ENCODE results near the gene RARRES2. TPM values are rescaled to one million over a fixed set of nuclear protein-coding genes. Genes with fewer than 3 reads are reported as not detected.

RARRES2 gene
- total RNA-seq, 1 donor from 2014 or later = 0.86 TPM

DNA sequence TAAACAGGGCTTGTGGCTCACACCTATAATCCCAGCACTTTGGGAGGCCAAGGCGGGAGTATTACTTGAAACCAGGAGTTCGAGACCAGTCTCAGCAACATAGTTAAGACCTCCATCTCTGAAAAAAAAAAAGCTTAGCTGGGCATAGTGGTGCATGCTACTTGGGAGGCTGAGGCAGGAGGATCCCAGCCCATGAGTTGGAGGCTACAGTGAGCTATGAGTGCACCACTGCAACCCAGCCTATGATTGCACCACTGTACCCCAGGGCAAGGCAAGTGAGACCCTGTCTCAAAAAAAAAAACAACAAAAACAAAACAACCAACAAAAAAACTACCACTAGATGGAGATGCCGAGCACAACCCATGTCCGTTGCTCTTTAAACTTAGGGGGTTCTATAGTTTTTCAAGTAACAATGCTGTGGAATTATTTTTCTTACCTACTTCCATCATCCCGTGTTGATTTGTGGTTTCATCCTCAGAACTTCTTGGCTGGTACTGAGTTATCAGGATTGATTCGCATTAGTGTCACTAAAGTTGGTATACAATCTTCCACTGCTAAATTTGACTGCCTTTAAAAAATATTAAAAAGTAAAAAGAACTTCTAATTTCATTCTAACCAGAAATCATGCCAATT is 15.0 kb upstream of the RARRES2 start:
- no peaks in the 10 kb centered on the region for H3K36me3 Mint-ChIP-seq (ENCODE audit: unreplicated experiment)
- H3K27ac Mint-ChIP-seq (ENCODE audit: unreplicated experiment) = no peak overlapping the region
- H3K4me3 Mint-ChIP-seq (ENCODE audit: unreplicated experiment) = no peak overlapping the region
- TF ChIP-seq, protein P1, sequence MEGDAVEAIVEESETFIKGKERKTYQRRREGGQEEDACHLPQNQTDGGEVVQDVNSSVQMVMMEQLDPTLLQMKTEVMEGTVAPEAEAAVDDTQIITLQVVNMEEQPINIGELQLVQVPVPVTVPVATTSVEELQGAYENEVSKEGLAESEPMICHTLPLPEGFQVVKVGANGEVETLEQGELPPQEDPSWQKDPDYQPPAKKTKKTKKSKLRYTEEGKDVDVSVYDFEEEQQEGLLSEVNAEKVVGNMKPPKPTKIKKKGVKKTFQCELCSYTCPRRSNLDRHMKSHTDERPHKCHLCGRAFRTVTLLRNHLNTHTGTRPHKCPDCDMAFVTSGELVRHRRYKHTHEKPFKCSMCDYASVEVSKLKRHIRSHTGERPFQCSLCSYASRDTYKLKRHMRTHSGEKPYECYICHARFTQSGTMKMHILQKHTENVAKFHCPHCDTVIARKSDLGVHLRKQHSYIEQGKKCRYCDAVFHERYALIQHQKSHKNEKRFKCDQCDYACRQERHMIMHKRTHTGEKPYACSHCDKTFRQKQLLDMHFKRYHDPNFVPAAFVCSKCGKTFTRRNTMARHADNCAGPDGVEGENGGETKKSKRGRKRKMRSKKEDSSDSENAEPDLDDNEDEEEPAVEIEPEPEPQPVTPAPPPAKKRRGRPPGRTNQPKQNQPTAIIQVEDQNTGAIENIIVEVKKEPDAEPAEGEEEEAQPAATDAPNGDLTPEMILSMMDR (IDR thresholded peaks at IDR 0.05; ENCODE audit: partially characterized antibody, unreplicated experiment) = peak; percentile 82
- peaks cover 3% of the 10 kb centered on the region for H3K27me3 Mint-ChIP-seq (ENCODE audit: unreplicated experiment)
- DNase-seq = no peak
- peaks cover 4% of the 10 kb centered on the region for H3K9me3 Mint-ChIP-seq (ENCODE audit: unreplicated experiment)
- peaks cover 6% of the 10 kb centered on the region for H3K4me1 Mint-ChIP-seq (ENCODE audit: low read depth, unreplicated experiment)

DNA sequence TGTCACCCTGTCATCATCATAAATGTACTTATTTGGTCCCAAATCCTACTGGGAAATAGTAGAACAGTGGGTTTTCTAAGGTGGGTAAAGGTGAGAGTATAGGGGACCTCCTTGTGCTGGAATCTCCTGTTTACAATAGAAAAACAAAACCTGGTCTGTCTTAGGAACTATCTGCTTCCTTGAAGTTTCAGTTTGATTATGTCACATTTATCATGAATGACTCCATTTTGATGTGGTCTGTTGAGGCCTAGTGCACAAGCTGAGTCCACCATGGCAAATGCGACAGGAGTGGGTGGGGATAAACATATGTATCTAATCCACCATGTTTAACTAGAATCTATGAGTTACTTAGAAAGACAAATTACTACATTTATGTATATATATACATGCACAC is 14.2 kb upstream of the RARRES2 start:
- DNase-seq = no peak
- peaks cover 2% of the 10 kb centered on the region for H3K27me3 Mint-ChIP-seq (ENCODE audit: unreplicated experiment)
- H3K4me1 Mint-ChIP-seq (ENCODE audit: low read depth, unreplicated experiment) = peaks cover 3% of the 10 kb centered on the region
- TF ChIP-seq, protein P1 (IDR thresholded peaks at IDR 0.05; ENCODE audit: partially characterized antibody, unreplicated experiment) = no peak
- H3K36me3 Mint-ChIP-seq (ENCODE audit: unreplicated experiment) = no peaks in the 10 kb centered on the region
- H3K9me3 Mint-ChIP-seq (ENCODE audit: unreplicated experiment) = peaks cover 4% of the 10 kb centered on the region
- no peak overlapping the region for H3K4me3 Mint-ChIP-seq (ENCODE audit: unreplicated experiment)
- no peak overlapping the region for H3K27ac Mint-ChIP-seq (ENCODE audit: unreplicated experiment)

DNA sequence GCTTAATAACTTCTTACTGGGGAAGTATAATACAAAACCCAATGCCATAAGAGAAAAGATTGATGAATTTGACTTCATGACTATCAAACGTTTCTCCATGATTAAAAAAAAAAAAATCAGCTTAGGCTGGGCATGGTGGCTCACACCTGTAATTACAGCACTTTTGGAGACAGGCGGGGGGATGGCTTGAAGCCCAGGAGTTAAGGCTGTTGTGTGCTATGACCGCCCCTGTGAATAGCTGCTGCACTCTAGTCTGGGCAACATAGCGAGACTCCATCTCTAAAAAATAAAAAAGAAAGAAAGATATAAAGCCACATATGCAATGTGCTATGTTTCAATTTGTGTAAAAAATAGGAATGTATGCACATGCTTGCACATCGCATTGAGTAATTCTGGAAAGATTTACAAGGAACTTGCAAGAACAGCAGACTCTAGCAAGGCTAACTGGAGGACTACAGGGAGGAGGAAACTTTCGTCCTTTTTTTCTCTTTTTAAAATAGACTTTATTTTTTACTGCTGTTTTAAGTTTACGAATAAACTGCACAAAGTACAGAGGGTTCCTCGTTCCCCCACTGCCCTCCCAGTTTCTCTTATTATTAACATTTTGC is 10.3 kb upstream of the RARRES2 start:
- Mint-ChIP-seq H3K27me3 (ENCODE audit: unreplicated experiment) (no peaks in the 10 kb centered on the region), H3K9me3 (ENCODE audit: unreplicated experiment) (peaks cover 1% of the 10 kb centered on the region), H3K36me3 (ENCODE audit: unreplicated experiment) (no peaks in the 10 kb centered on the region), H3K4me1 (ENCODE audit: low read depth, unreplicated experiment) (no peaks in the 10 kb centered on the region), H3K27ac (ENCODE audit: unreplicated experiment) (no peak overlapping the region), H3K4me3 (ENCODE audit: unreplicated experiment) (no peak overlapping the region)
- TF ChIP-seq, protein P1 (IDR thresholded peaks at IDR 0.05; ENCODE audit: partially characterized antibody, unreplicated experiment) = no peak
- no peak for DNase-seq

DNA sequence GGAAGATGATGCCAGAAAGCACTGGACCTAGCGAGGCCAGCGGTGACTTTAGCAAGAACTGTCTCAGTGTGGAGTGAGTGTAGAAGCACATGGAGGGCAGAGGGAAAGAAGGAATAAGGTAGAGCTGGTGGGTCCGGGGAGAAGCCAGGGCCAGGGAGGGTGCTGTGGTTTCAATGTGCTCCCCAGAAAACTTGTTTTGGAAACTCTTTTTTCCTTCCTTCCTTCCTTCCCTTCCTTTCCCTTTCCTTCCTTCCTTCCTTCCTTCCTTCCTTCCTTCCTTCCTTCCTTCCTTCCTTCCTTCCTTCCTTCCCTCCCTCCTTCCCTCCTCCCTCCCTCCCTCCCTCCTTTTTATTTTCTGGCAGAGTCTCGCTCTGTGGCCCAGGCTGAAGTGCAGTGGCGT is 5.5 kb upstream of the RARRES2 start:
- Mint-ChIP-seq H3K9me3 (ENCODE audit: unreplicated experiment) (peaks cover 3% of the 10 kb centered on the region), H3K27ac (ENCODE audit: unreplicated experiment) (no peak overlapping the region), H3K4me3 (ENCODE audit: unreplicated experiment) (no peak overlapping the region), H3K4me1 (ENCODE audit: low read depth, unreplicated experiment) (no peaks in the 10 kb centered on the region), H3K36me3 (ENCODE audit: unreplicated experiment) (peaks cover 5% of the 10 kb centered on the region), H3K27me3 (ENCODE audit: unreplicated experiment) (peaks cover 8% of the 10 kb centered on the region)
- TF ChIP-seq, protein P1 (IDR thresholded peaks at IDR 0.05; ENCODE audit: partially characterized antibody, unreplicated experiment) = no peak
- no peak for DNase-seq

DNA sequence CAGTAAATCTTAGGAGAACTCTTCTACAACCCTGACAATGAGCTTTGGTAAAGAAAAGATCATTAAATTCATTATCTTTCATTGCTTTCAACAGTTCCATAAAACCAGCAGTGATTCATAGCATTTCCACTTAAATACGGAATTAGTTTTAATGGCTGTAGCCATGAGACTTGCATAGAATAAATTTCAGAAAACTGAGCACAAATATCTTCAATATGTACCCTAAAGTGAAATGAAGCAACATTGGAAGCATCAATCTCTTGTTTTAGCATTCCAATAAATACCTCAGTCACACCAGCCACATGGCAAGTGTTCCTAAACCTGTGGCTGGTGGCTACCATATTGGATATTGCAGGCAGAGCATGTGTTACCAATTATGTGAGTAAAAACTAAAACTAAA is 3.6 kb upstream of the RARRES2 start:
- Mint-ChIP-seq H3K27me3 (ENCODE audit: unreplicated experiment) (peaks cover 14% of the 10 kb centered on the region), H3K4me3 (ENCODE audit: unreplicated experiment) (no peak overlapping the region)

More for the DNA sequence above, 3.6 kb upstream of the RARRES2 start:
- no peaks in the 10 kb centered on the region for H3K4me1 Mint-ChIP-seq (ENCODE audit: low read depth, unreplicated experiment)
- no peak overlapping the region for H3K27ac Mint-ChIP-seq (ENCODE audit: unreplicated experiment)
- DNase-seq = no peak
- peaks cover 3% of the 10 kb centered on the region for H3K9me3 Mint-ChIP-seq (ENCODE audit: unreplicated experiment)
- H3K36me3 Mint-ChIP-seq (ENCODE audit: unreplicated experiment) = peaks cover 5% of the 10 kb centered on the region
- TF ChIP-seq, protein P1 (IDR thresholded peaks at IDR 0.05; ENCODE audit: partially characterized antibody, unreplicated experiment) = no peak

Measured in glutamatergic neuron (in vitro differentiated cells).